Parathyroid adenoma (tissue), 2 donors: Measurements from ENCODE around the gene NBEAL2.

Source experiments
- H2AFZ ChIP-seq: fragments of 300-600 bp; sonication (generic); one replicate; pipeline ENCODE4 v1.7.0; 2017; ENCODE audit warnings: antibody characterized with exemption, mild to moderate bottlenecking
- H3K27ac ChIP-seq: fragments of 300-600 bp; sonication (generic); one replicate; pipeline ENCODE4 v1.7.0; 2017
- H3K27me3 ChIP-seq: fragments of 300-600 bp; sonication (generic); one replicate; pipeline ENCODE4 v1.7.0; 2017; ENCODE audit warnings: low read length; ENCODE audit not compliant: control insufficient read depth, insufficient read depth
- H3K36me3 ChIP-seq: fragments of 300-600 bp; sonication (generic); one replicate; pipeline ENCODE4 v1.7.0; 2017; ENCODE audit warnings: low read length; ENCODE audit not compliant: control insufficient read depth, insufficient read depth
- H3K4me1 ChIP-seq: fragments of 300-600 bp; sonication (generic); one replicate; pipeline ENCODE4 v1.7.0; 2017; ENCODE audit warnings: control low read depth
- H3K4me2 ChIP-seq: fragments of 300-600 bp; sonication (generic); one replicate; pipeline ENCODE4 v1.7.0; 2017; ENCODE audit warnings: low read length
- H3K4me3 ChIP-seq: fragments of 300-600 bp; sonication (generic); one replicate; pipeline ENCODE4 v1.7.0; 2017; ENCODE audit warnings: low read depth, low read length
- H3K79me2 ChIP-seq: fragments of 300-600 bp; sonication (generic); one replicate; pipeline ENCODE4 v1.7.0; 2017; ENCODE audit warnings: control low read depth
- H3K9ac ChIP-seq: fragments of 300-600 bp; sonication (generic); one replicate; pipeline ENCODE4 v1.7.0; 2017; ENCODE audit warnings: mild to moderate bottlenecking
- H3K9me3 ChIP-seq: fragments of 300-600 bp; sonication (generic); one replicate; pipeline ENCODE4 v1.7.0; 2017; ENCODE audit warnings: low read length; ENCODE audit not compliant: control insufficient read depth
- TF ChIP-seq, protein P1 (sequence below): fragments of 300-600 bp; sonication (generic); IDR thresholded peaks from one replicate; pipeline ENCODE4 v1.7.0; 2017; ENCODE audit warnings: antibody characterized with exemption, mild to moderate bottlenecking
- donor health status: primary hyperparathyroidism.

Gene NBEAL2

DNA sequence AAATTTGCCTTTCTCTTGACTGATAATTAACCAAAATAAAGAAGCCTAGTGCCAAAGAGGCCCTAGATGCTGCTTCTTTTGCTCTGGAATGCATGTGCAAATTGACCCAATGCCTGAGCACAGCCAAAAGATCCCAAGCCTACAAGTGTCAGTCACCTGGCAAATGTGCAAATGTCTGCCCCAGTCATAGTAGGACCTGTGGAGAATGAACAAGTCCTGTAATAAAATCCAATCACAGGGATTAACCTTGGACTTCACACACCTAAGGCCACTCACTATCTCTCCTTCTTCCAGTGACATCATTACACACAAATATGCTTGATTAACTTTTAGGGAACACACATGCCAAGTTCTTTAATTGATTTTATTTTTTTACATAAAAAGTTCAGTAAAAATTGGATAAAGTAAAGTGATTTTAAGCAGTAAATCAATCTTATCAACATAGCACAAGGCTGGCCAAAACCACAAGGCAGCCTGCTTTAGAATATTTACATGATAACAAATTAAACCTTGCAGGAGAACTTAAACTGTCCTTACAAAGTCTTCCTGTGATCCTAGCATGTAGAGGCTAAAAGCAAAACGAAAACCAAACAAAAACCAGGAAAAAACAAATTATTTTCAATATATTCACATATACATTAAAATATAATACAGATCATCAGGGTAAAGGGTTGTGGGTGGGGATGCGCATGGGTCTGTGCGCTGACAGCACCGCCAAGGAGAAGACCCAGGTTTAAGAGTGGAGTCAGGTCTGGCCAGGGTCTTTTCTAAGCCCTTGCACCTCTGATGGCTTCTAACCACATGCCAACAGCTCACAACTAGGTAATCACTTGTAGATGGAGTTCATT lies 36.8 kb downstream of the NBEAL2 start:
- H3K4me1 ChIP-seq = no peaks in the 10 kb centered on the region
- no peak overlapping the region for H3K27ac ChIP-seq
- H3K4me3 ChIP-seq = no peak overlapping the region
- TF ChIP-seq, protein P1, sequence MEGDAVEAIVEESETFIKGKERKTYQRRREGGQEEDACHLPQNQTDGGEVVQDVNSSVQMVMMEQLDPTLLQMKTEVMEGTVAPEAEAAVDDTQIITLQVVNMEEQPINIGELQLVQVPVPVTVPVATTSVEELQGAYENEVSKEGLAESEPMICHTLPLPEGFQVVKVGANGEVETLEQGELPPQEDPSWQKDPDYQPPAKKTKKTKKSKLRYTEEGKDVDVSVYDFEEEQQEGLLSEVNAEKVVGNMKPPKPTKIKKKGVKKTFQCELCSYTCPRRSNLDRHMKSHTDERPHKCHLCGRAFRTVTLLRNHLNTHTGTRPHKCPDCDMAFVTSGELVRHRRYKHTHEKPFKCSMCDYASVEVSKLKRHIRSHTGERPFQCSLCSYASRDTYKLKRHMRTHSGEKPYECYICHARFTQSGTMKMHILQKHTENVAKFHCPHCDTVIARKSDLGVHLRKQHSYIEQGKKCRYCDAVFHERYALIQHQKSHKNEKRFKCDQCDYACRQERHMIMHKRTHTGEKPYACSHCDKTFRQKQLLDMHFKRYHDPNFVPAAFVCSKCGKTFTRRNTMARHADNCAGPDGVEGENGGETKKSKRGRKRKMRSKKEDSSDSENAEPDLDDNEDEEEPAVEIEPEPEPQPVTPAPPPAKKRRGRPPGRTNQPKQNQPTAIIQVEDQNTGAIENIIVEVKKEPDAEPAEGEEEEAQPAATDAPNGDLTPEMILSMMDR = no peak
- H3K9ac ChIP-seq = no peak overlapping the region
- no peak overlapping the region for H3K4me2 ChIP-seq
- H3K79me2 ChIP-seq = peaks cover 3% of the 10 kb centered on the region
- H3K9me3 ChIP-seq = no peaks in the 10 kb centered on the region
- no peak overlapping the region for H2AFZ ChIP-seq
- H3K36me3 ChIP-seq = no peaks in the 10 kb centered on the region
- H3K27me3 ChIP-seq = no peaks in the 10 kb centered on the region

DNA sequence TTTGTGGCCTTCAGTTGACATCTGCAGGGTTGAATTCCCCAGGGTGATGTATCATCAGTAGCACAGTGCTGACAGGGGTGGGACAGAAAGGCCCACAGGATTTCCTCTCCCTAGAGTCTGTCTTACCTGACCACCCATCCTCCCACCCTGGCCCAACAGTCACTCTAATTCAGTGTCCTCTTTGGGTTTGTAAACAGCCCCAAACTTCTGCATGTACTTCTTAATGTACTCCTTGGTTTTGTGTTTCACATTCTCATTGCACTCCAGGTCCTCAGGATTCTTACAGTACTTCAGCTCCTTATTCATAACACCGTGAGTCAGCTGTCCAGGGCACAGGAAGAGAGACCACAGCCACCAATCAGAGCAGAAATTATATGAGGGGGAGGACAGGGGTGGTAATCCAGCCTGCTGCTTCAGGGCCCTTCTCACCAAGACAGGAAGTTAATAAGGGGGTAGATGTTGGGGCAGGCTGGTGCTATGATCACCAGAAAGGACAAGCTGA lies 37.5 kb downstream of the NBEAL2 start:
- Histone ChIP-seq H3K9me3 (no peaks in the 10 kb centered on the region), H3K4me1 (no peaks in the 10 kb centered on the region), H3K4me2 (no peak overlapping the region), H3K27ac (no peak overlapping the region), H3K79me2 (peaks cover 7% of the 10 kb centered on the region), H3K9ac (no peak overlapping the region), H3K27me3 (no peaks in the 10 kb centered on the region), H3K36me3 (no peaks in the 10 kb centered on the region), H3K4me3 (no peak overlapping the region), H2AFZ (no peak overlapping the region)
- TF ChIP-seq, protein P1 = no peak

GRCh38 chr3:47017504-47018268 lies 38.2 kb downstream of the NBEAL2 start:
- Histone ChIP-seq H3K79me2 (peaks cover 9% of the 10 kb centered on the region), H3K27ac (no peak overlapping the region), H2AFZ (no peak overlapping the region), H3K9me3 (no peaks in the 10 kb centered on the region), H3K9ac (no peak overlapping the region), H3K27me3 (no peaks in the 10 kb centered on the region), H3K4me1 (peaks cover 2% of the 10 kb centered on the region), H3K4me3 (no peak overlapping the region), H3K36me3 (no peaks in the 10 kb centered on the region), H3K4me2 (no peak overlapping the region)
- TF ChIP-seq, protein P1 = no peak

DNA sequence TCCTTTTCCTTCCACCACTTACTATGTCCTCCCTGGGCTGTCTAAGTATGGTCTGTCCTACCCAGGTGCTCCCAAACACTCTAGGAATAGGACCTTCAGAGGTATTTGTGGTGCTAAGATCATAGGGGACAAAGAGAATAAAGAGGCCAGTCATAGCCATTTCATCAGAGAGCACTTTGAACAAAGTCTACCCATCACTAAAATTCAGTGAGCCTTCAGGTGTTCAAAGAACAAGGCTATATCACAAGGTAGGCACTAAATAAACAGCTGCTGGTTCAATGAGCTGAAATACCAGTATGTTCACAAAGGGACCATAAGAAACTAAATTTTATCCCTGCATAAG lies 38.8 kb downstream of the NBEAL2 start:
- no peaks in the 10 kb centered on the region for H3K36me3 ChIP-seq
- H3K27me3 ChIP-seq = no peaks in the 10 kb centered on the region
- peaks cover 2% of the 10 kb centered on the region for H3K4me1 ChIP-seq
- H3K27ac ChIP-seq = no peak overlapping the region
- no peak overlapping the region for H3K9ac ChIP-seq
- no peaks in the 10 kb centered on the region for H3K9me3 ChIP-seq
- TF ChIP-seq, protein P1 = no peak
- H3K79me2 ChIP-seq = peaks cover 13% of the 10 kb centered on the region
- no peak overlapping the region for H2AFZ ChIP-seq
- no peak overlapping the region for H3K4me3 ChIP-seq
- no peak overlapping the region for H3K4me2 ChIP-seq
